Stomach (tissue), 9 donors: ENCODE data around the gene SIGMAR1. TPM values are rescaled to one million over a fixed set of nuclear protein-coding genes. Genes with fewer than 3 reads are reported as not detected.

Experiments
- DNase-seq, 2 donors: peaks; one replicate each; pipeline versions ENCODE4 v3.0.0 to v3.0.0-alpha.2; 2013 to 2019
- H3K27ac ChIP-seq, 5 donors: fragments of 200-600 bp in 4 of 5; sonication (generic) in 4 of 5; one replicate each; pipeline ENCODE4 v1.5.1; 2013 to 2019; ENCODE audit warnings: mild to moderate bottlenecking in 1 of 5, moderate library complexity in 1 of 5
- H3K27me3 ChIP-seq, 3 donors: fragments of 200-600 bp; sonication (generic); one replicate each; pipeline ENCODE4 v1.5.1; 2017 to 2019; ENCODE audit warnings: mixed run types in 1 of 3
- H3K36me3 ChIP-seq, 4 donors: fragments of 200-600 bp; sonication (generic); 1 replicate in 3 of 4; 2 replicates in 1 of 4; pipeline ENCODE4 v1.5.1; 2016 to 2019
- H3K4me1 ChIP-seq, 4 donors: fragments of 200-600 bp; sonication (generic); one replicate each; pipeline ENCODE4 v1.5.1; 2016 to 2019
- H3K4me3 ChIP-seq, 4 donors: fragments of 200-600 bp; sonication (generic) in 3 of 4; one replicate each; pipeline ENCODE4 v1.5.1; 2016 to 2019; ENCODE audit warnings: mild to moderate bottlenecking in 1 of 4
- H3K9me3 ChIP-seq, 4 donors: fragments of 200-600 bp; sonication (generic); one replicate each; pipeline ENCODE4 v1.5.1; 2016 to 2019
- EP300 ChIP-seq: sonication (generic); formaldehyde crosslinking; IDR thresholded peaks from one replicate; pipeline ENCODE4 v1.6.1; 2017; ENCODE audit warnings: antibody characterized with exemption
- POLR2A ChIP-seq, 4 donors: fragments of 450-650 bp; IDR thresholded peaks; one replicate each; pipeline ENCODE4 v1.6.1; 2016; ENCODE audit warnings: antibody characterized with exemption in 4 of 4, control low read depth in 2 of 4, mild to moderate bottlenecking in 1 of 4, moderate library complexity in 1 of 4
- POLR2AphosphoS5 ChIP-seq, 3 donors: sonication (generic); formaldehyde crosslinking; IDR thresholded peaks; one replicate each; pipeline ENCODE4 v1.6.1; 2016; ENCODE audit warnings: antibody characterized with exemption in 3 of 3
- WGBS, 5 donors: extraction: QIAGEN DNeasy Blood & Tissue Kit in 3 of 5; methylation state at CpG; one replicate each; pipeline versions ENCODE4 v1.1.5 to v1.1.7; 2013 to 2018; 5-methylcytosine and 5-hydroxymethylcytosine counted together
- intact Hi-C: fragments of 100-400 bp; cut with DNase I; formaldehyde crosslinking; loops from one replicate; pipeline ENCODE4 v1.15.1; 2023; ENCODE audit warnings: low total_unique reads
- polyA plus RNA-seq, 3 donors: library from polyadenylated mRNA; stranded (reverse); fragments of 200-250 nt; gene quantifications; one replicate each; pipeline ENCODE4 v1.2.3, GENCODE V29; 2013
- total RNA-seq, 5 donors: library from RNA; depleted of rRNA; stranded (reverse); fragments of >200 nt; gene quantifications; one replicate each; pipeline versions ENCODE4 v1.1.0 to v1.2.3, GENCODE V29; 2014 to 2016
- TF ChIP-seq, protein P1 (sequence below), 7 experiments: fragments of 450-650 bp in 4 of 7; fragments of 200-600 bp in 3 of 7; sonication (generic) in 3 of 7; IDR thresholded peaks; one replicate each; pipeline ENCODE4 v1.5.1; 2016 to 2019; ENCODE audit warnings: antibody characterized with exemption in 7 of 7, control low read depth in 2 of 7, mild to moderate bottlenecking in 1 of 7
- donor health status: healthy with polysubstance abuse.
- donor health status: Bipolar disorder and iron deficiency.
- donor health status: healthy.

SIGMAR1 gene
- total and polyA plus RNA-seq, 8 donors = 19.9 to 124 (median 44.2) TPM

DNA sequence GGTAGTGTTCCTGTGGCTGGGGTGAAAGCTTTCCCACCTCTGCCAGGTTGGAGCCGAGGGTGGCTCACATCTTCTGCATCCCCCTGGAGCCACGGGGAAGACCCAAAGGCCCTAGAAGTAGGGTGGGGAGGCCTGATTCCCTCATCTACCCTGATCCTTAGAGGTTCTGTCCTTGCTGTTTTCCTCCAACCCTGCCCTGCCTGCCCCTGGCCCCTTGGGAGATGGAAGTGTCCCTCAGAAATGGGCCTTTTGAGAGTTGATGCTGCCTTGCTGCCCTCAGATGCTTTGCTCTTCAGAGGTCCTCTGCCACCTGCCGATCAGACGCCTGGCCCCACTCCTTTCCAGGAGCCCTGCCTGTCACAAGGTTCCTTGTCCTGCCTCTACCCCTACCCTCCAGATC is 47.2 kb upstream of the SIGMAR1 start:
- TF ChIP-seq, protein P1, sequence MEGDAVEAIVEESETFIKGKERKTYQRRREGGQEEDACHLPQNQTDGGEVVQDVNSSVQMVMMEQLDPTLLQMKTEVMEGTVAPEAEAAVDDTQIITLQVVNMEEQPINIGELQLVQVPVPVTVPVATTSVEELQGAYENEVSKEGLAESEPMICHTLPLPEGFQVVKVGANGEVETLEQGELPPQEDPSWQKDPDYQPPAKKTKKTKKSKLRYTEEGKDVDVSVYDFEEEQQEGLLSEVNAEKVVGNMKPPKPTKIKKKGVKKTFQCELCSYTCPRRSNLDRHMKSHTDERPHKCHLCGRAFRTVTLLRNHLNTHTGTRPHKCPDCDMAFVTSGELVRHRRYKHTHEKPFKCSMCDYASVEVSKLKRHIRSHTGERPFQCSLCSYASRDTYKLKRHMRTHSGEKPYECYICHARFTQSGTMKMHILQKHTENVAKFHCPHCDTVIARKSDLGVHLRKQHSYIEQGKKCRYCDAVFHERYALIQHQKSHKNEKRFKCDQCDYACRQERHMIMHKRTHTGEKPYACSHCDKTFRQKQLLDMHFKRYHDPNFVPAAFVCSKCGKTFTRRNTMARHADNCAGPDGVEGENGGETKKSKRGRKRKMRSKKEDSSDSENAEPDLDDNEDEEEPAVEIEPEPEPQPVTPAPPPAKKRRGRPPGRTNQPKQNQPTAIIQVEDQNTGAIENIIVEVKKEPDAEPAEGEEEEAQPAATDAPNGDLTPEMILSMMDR (IDR thresholded peaks at IDR 0.05) = no peak
- TF ChIP-seq POLR2AphosphoS5 (IDR thresholded peaks at IDR 0.05) (no peak), POLR2A (IDR thresholded peaks at IDR 0.05) (no peak), EP300 (no peak)
- no peak overlapping the region for H3K27ac ChIP-seq
- no peaks in the 10 kb centered on the region for H3K9me3 ChIP-seq
- intact Hi-C loops = no loop called here
- no peak for DNase-seq
- peaks cover 0 to 14% (median 6%) of the 10 kb centered on the region in 4 donors for H3K4me1 ChIP-seq
- H3K27me3 ChIP-seq = no peaks in the 10 kb centered on the region
- H3K36me3 ChIP-seq = peaks cover 0 to 12% (median 4%) of the 10 kb centered on the region in 4 donors
- WGBS, 5 donors = 87 to 96% (median 94%) methylated on average over 4 of the region's 4 CpGs
- H3K4me3 ChIP-seq = no peak overlapping the region

DNA sequence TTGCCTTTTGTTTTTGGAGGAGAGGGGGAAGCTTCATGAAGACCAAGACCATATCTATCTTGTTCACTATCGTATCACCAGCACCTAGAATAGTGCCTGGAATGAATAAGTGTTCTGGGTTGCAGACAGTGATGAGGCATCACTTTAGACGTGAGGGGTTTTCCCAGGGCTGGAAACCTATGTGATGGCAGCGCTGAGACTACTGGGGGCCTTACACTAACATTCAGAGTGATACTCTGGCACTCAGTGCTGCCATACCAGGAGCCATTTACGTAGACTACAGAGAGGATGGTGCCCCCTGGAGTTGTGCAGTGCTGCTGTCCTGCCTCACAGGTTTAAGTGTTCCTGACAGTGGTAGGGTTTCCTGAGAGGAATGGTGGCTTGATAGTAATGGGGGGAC is 46.6 kb upstream of the SIGMAR1 start:
- intact Hi-C loops = no loop called here
- TF ChIP-seq, protein P1 (IDR thresholded peaks at IDR 0.05) = no peak
- TF ChIP-seq POLR2A (IDR thresholded peaks at IDR 0.05) = no peak
- Histone ChIP-seq H3K36me3 (peaks cover 0 to 12% (median 4%) of the 10 kb centered on the region in 4 donors), H3K9me3 (no peaks in the 10 kb centered on the region), H3K27ac (no peak overlapping the region), H3K4me3 (no peak overlapping the region), H3K4me1 (peaks cover 0 to 14% (median 6%) of the 10 kb centered on the region in 4 donors), H3K27me3 (no peaks in the 10 kb centered on the region)
- DNase-seq = no peak
- WGBS, 5 donors = 81 to 93% (median 88%) methylated on average over 4 of the region's 4 CpGs

DNA sequence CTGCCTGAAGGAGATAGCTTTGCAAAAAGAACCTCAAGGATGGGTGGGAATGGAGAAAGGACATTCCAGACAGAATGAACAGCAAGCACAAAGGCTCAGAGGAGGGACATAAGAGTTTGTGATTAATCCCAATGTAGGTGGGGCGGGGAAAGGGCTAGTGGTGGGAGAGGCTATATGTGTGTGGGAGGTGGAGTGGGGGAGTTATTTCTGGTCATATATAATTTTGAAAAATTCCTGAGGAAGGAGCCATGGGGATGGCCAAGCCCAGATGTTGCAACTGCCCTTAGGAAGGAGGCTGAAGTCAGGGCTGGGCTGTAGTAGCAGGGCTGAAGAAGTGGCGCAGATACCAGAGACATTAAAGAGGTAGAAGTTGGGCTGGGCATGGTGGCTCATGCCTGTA is 38.3 kb upstream of the SIGMAR1 start:
- intact Hi-C loops = no loop called here
- WGBS, 5 donors = 95 to 100% (median 100%) methylated on average over 2 of the region's 2 CpGs
- Histone ChIP-seq H3K27me3 (no peaks in the 10 kb centered on the region), H3K4me3 (no peak overlapping the region), H3K36me3 (peaks cover 0 to 2% (median 0%) of the 10 kb centered on the region in 4 donors), H3K4me1 (no peaks in the 10 kb centered on the region), H3K9me3 (no peaks in the 10 kb centered on the region), H3K27ac (no peak overlapping the region)
- TF ChIP-seq POLR2A (IDR thresholded peaks at IDR 0.05) (no peak), POLR2AphosphoS5 (IDR thresholded peaks at IDR 0.05) (no peak), EP300 (no peak)
- DNase-seq = no peak

DNA sequence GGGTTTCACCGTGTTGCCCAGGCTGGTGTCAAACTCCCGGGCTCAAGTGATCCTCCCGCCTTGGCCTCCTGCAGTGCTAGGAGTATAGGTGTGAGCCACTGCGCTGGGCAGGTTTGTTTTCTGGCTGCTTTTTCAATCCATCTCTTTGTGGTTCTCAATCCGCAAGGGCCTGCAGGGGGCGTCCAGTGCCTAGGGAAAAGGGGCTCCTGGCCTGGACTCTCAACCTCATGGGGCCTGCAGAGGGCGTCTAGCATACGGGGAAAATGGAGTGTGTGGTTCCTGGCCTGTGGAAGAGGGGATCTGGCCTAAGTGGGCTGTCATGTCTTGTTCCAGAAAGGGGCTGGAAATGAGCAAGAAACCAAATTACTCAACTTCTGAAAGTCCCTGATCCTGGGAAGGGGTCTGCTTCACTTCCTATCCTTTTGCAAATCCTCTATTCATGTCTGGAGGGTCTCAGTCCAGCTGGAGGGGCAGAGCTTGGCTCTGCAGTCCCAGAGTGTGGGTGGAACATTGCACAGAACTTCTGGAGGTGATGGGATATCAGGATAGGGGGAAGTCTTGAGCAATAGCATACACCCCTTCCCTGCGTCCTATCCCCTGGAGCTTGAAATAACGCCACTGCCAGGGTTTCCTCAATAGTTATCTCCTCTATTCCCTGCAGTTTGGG is 37.6 kb upstream of the SIGMAR1 start:
- 31 to 55% (median 36%) methylated on average over 10 of the region's 10 CpGs for WGBS, 5 donors
- Histone ChIP-seq H3K27ac (no peak overlapping the region), H3K27me3 (no peaks in the 10 kb centered on the region), H3K36me3 (peaks cover 0 to 2% (median 0%) of the 10 kb centered on the region in 4 donors), H3K4me3 (no peak overlapping the region), H3K4me1 (no peaks in the 10 kb centered on the region), H3K9me3 (no peaks in the 10 kb centered on the region)
- peak; percentile 64 to 88 for DNase-seq
- intact Hi-C loops = no loop called here
- TF ChIP-seq EP300 (no peak), POLR2AphosphoS5 (IDR thresholded peaks at IDR 0.05) (no peak), POLR2A (IDR thresholded peaks at IDR 0.05) (no peak)
- TF ChIP-seq, protein P1 (IDR thresholded peaks at IDR 0.05) = peak in 5 of 7 experiments; percentile 29 to 66 (median 44)

DNA sequence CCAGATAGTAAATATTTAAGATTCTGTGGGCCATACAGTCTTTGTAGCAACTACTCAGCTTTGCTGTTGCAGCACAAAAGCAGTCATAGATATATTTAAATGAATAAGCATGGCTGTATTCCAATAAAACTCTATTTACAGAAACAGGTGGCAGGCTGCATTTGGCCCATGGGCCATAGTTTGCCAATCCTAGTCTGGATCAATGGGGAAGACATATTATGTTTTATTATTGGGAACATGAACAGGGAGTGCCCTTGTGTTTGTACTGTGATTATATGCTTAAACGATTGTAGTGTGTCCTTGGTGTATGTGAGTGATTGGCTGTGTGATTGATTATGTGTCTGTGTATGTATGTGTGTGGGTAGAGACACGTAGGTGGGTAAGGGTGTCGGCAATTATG is 36.9 kb upstream of the SIGMAR1 start:
- TF ChIP-seq POLR2A (IDR thresholded peaks at IDR 0.05) (no peak), EP300 (no peak), POLR2AphosphoS5 (IDR thresholded peaks at IDR 0.05) (no peak)
- TF ChIP-seq, protein P1 (IDR thresholded peaks at IDR 0.05) = no peak
- 57 to 72% (median 67%) methylated on average over 3 of the region's 3 CpGs for WGBS, 5 donors
- no peaks in the 10 kb centered on the region for H3K27me3 ChIP-seq
- no peaks in the 10 kb centered on the region for H3K4me1 ChIP-seq
- intact Hi-C loops = no loop called here
- H3K27ac ChIP-seq = no peak overlapping the region
- peaks cover 0 to 10% (median 2%) of the 10 kb centered on the region in 4 donors for H3K36me3 ChIP-seq
- no peak overlapping the region for H3K4me3 ChIP-seq
- no peaks in the 10 kb centered on the region for H3K9me3 ChIP-seq
- DNase-seq = no peak
